ENCODE data around the gene NFATC2. TPM values are rescaled to one million over a fixed set of nuclear protein-coding genes. Genes with fewer than 3 reads are reported as not detected.
"Not testable (repeated sequence)": the region's sequence is repeated elsewhere in the genome, so short reads cannot be mapped to it uniquely, and the experiment has no call there.

Gene NFATC2
- total RNA-seq, 1 donor from 2014 or later, result 11.0 TPM

DNA sequence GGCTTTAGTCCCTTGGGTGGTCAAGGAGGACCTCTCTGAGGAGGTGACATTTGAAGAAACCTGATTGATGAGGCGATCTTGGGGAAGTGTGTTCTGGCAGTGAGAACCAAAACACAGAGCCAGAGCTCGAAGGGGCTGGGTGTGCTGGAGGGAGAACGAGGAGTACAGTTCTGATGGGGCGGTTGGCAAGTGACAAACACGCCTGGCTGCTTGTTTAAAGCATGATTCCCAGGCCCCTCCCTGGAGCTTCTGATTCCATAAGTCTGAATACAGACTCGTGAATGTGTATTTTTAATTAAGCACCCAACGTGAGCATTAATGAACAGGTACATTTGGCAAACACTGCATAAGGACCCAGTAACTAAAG lies 886 bp upstream of the NFATC2 start:
- intact Hi-C loops (cut with DNase I), result loop anchor here (10.0 kb wide), 1 partner anchor 59 kb away; no protein-coding TSS in a partner anchor
- no peak for ATAC-seq
- DNase-seq (ENCODE audit: low spot score), result no peak

DNA sequence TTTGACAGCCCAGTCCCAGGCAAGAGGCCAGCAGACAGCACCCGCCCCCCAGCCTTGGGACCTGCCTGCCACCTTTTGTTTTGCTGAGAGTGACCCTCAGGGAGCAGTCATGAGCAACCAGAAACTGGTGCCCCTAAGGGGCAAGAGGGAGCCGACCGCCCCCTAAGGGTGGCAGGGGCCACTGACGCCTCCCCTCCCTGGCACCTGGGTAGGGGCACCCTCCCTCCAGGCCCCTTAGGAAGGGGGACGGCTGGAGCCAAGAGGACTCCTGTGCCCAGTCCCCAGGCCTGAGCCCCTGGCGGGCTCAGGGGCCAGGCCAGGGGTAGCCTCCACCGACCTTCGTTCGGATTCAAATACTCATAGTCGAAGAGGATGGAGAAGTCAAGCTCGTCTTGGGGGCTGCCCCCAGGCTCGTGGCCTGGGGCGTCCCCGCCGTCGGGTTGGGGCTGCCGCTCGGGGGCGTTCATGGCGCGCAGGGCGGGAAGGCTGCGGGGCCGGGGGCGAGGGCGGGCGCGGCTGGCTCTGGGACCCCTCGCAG lies 417 bp downstream of the NFATC2 start:
- DNase-seq (ENCODE audit: low spot score) (peak; percentile 66), ATAC-seq (peak; percentile 49)
- intact Hi-C loops (cut with DNase I), result loop anchor here (10.0 kb wide), 1 partner anchor 57 kb away; no protein-coding TSS in a partner anchor

DNA sequence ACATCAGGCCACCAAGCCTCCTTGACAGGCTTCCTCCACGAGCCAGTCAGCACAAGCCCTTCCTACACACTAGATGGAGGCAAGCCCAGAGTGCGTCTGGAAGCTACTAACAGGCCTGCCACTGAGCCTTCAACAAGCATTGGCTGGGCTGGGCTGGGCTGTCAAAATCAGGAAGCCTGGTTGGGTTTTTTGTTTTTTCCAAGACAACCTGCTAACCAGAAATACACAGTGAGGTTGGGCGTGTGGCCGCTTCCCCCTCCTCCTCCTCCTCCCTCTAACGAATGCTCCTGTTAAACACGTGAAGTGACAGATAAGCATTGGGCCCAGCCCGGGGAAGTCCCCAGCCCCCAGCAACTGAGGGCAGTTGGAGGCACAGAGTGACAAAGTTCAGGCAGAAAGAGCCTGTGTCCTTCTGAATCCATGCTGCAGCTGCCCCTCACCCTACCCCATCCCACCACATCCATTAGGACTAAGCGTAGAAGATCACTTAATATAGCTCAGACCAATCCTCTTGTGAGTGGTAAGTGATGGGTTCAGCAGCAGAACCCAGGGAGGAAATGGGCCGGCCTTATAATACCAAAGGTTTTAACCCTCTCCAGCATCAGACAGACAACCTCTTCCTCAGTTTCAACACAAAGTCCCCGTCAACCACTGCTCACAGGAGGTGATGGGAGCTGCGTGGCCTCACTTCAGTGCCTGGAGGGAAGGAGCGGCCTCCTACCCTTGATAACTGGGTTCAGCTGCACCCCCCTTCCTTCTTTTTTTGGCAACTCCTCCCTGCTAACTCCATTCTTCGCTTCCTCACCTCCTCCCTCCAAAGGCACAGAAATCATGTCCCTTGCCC lies 1.1 kb downstream of the NFATC2 start:
- intact Hi-C loops (cut with DNase I), result loop anchor here (10.0 kb wide), 1 partner anchor 57 kb away; no protein-coding TSS in a partner anchor

DNA sequence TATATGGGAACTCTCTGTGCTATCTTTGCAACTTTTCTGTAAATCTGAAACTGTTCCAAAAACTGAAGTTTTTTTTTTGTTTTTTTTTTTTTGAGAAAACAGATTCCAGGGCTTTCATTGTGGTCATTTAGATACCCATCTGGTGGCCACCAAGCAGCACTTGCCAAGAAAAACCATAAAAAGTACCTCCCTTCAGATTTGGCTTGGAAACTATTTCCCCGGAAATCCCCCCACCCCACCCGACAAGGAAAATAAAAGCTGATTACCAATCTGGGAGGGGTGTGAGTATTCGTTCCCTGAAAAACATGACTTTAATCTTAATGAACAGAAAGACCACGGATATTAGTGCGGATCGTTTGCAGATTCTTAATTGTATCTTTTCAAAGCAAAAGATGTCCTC lies 1.9 kb downstream of the NFATC2 start:
- no peak for DNase-seq (ENCODE audit: low spot score)
- intact Hi-C loops (cut with DNase I), result loop anchor here (10.0 kb wide), 1 partner anchor 56 kb away; no protein-coding TSS in a partner anchor
- ATAC-seq, result no peak

More for the DNA sequence above, 1.1 kb downstream of the NFATC2 start:
- peak; percentile 84 for DNase-seq (ENCODE audit: low spot score)
- peak; percentile 90 for ATAC-seq

DNA sequence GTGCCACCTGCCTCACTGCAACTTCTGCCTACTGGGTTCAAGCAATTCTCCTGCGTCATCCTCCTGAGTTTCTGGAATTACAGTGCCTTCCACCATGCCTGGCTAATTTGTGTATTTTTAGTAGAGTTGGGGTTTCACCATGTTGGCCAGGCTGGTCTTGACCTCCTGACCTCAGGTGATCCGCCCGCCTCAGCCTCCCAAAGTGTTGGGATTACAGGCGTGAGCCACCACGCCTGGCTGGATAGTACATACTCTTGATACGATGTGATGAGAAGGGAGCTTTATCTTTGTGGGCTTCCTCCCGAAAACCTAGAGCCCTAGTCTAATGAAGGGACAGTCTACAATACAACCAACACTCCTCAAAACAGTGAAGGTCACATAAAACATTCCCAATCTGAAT lies 2.4 kb downstream of the NFATC2 start:
- DNase-seq (ENCODE audit: low spot score); ATAC-seq: not testable (repeated sequence)
- intact Hi-C loops (cut with DNase I), result loop anchor here (10.0 kb wide), 1 partner anchor 55 kb away; no protein-coding TSS in a partner anchor

DNA sequence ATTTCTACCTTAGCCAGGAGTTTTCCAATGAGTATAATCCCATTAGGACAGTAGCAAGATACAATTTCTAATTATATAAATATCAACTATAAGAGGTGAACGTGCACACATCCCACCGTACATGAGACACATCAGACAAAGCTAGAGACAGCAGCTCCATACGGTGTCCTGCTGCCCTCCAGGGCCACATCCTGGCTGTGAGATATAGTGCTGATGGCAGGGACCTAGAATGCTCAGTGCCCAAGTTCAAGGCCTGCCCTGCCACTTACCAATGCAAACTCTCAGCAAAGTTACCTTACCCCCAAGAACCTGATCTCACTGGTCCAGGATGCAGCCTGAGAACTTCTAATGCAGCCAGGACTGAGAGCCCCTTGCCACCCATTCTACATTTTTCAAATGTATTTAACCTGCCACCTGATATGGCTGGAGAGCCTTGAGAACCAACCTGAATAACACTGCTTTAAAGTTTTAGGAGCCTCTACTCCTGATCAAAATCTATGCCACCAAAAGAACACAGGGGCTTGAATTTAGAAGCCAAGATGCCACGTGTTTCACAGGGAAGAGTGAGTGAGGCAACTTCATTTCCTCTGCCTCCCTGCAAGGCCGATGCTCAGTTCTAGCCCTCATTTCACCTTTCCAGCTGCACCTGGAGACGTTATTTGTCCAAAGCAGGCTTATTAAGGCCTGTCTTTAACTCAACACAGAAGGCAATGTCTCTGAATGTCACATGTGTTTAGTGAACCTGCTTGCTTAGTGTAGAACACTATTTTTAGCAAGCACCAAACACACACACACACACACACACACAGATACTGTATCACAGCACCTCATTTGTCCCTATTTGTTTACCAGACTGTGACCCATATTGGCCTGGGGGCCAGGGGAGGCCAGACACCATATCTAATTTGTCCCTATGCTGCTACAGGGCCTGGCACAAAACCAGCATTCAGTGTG lies 6.1 kb downstream of the NFATC2 start:
- DNase-seq (ENCODE audit: low spot score), result no peak
- intact Hi-C loops (cut with DNase I), result no loop called here
- ATAC-seq, result no peak

DNA sequence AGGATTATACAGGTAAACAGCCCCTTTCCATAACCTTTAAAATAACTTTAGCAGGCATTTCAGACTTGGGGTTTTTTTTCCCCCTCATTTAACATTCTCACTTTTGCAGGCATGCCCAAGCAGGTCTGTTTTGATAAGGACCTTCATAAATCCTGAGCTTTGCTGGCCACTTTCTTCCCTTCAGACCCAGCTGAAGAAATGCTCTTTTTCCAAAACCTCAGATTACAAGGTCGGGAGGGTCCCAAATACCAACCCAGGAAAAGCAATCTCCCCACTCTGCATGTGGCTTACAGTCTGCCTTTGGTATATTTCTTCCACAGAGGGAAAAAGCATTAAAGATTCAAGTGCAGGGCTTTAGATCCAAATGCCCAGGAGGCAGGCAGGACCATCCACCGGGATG lies 6.8 kb downstream of the NFATC2 start:
- ATAC-seq (no peak), DNase-seq (ENCODE audit: low spot score) (no peak)
- intact Hi-C loops (cut with DNase I), result no loop called here

DNA sequence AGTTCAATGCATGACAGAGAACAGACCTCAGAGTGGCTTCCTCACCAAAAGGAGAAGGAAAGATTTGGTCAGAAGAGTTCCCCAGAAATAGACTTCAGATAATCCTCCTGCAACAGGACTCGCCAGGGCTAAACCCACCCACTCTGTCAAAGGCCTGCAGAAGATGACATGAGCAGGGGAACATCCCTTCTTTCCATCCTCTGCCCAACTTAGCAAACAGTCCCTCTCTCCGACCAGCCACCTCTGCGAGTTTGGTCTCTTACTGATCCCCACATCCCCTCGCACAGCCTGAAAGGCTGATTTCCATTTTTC lies 7.5 kb downstream of the NFATC2 start:
- DNase-seq (ENCODE audit: low spot score) (no peak), ATAC-seq (no peak)
- intact Hi-C loops (cut with DNase I), result no loop called here

DNA sequence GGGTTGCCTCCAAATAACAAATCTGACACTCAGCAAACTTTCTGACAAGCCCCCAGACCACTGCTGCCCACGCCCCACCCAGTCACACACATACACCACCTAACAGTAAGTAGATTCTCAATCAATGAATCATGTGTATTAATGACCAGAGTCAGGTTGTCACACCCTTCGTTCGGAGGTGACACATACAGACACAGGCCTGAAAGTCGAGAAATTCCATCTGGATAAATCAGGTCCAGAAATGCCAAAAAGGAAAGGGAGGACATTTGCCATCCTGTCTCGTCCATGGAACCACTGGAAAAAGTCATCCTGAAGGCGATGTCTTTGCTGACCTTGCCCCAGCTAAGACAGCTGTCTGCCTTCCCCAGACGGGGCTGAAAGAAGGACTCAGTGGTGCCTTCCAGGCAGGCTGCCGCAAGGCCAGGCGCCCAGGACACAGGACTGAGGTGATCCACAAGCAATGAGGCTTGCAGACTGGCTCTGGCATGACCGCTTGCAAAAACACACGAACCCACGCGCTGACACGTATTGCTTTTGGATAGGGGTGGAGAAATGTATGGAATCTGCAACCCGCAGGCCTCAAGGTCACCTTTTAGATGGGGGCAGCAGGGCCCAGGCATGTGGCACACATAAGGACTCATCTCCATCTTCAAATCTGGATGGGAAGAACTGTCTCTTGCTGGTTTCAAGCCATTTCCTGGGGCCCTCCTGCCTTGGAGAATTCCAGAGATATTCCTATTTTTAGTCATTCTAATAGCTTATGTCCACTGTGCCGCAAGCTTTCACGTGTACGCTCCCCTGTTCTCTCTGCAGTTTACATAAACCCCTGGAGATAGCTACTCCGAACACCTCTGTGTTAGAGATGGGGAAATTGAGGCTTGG lies 9.0 kb downstream of the NFATC2 start:
- ATAC-seq (no peak), DNase-seq (ENCODE audit: low spot score) (no peak)
- intact Hi-C loops (cut with DNase I), result no loop called here

DNA sequence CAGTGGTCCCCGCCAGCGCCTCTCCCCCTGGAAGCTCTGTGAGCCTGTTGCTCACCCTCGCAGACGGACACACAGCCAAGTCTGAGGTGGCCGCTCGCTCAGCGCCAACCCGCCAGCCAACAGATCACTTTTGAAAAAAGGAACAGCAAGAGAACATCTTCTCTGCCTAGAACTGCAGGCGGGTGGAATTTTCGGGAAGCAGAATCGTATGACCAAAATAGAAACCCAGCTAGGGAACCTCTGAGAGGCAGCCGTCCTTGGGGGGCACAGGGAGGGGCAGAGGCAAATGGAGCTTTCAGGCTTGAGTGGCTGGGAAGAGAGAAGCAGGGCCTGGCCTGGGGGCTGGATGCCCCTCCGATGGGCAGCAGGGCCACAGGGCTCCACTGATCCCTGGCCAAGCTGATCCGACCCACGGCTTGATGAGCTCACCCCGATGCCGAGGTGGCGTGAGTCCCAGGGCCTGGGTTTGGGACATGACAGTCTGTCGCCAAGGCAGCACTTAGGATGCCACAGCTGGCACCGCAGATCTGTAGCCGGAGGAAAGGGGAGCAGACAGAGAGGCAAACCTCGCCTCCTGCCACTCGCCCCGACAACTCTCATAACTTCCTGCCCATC lies 9.8 kb downstream of the NFATC2 start:
- peak; percentile 51 for ATAC-seq
- intact Hi-C loops (cut with DNase I), result no loop called here
- DNase-seq (ENCODE audit: low spot score), result peak; percentile 66

DNA sequence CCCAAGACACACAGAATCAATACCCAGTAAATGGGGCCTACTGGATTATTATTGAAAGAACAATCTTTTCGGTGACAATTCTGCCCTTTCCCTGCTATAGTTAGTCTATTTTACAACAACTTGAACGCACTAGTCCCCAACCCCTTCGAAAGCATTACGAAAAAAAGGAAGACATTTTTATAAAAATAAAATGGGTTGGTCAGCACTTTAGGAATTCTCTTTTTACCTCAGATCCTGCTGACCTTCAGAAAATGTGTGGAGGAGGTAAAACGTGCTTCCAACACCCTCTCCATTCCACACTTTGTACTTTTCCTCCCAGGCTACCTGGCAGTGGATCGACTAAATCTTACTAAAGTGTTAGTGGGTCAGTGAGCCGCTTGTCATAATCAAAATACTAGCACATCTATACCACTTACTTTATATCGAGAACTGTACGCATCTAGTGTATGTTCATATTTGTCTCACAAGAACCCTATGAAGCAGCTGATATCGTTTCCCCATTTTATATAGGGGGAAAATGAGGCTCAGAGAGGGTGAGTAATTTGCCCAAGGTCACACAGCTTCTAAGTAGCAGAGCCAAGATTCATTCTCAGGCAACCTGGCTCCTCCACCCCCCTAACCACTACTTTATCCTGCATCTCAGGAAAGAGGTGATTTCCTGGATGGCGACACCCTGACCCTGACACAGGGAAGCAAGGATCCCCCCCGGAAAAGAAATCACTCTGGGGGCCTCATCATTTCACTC lies 10.6 kb downstream of the NFATC2 start:
- ATAC-seq, result no peak
- DNase-seq (ENCODE audit: low spot score), result no peak
- intact Hi-C loops (cut with DNase I), result no loop called here

DNA sequence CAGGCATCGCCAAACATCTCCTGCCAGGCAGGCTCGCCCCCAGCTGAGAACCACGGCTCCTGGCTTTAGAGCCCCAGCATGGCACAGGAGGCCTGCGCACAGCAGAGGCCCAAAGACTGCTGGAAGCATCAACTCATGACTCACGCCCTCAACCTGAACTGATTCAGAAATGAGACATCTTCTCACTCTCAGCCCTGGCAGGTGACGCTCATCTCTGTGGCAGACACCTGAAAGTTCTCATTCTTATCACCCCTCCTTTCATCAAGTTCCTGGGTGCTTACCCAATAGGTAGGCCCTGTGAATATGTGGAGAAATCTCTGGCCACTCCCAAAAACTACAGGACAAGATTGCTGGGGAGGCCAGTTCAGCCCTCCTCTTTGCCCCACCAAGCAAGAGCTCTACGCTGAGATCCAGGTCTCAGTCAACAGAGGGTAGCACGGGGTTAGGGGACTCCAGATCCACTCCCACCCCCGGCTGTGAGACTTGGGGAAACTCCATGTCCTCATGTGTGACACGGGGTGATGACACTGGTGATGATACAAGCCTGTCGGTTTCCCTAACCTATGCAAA lies 11.3 kb downstream of the NFATC2 start:
- ATAC-seq (no peak), DNase-seq (ENCODE audit: low spot score) (no peak)

DNA sequence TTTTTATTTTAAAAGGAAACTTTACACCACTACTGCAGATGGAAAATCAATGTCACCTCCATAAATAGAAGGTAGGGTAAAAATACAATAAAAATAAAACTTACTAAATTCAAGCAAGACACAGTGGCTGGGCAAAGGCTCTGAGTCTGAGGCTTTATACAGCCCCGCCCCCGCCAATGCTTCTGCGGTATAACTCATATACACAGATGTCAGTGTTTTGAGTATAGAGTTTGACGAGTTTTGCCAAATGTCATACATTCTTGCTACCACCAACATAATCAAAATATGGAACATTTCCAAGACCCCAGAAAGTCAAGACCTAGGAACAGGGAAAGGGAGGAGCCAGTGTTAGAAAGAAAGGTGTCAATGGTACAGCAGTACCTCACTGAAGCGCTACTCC lies 12.8 kb downstream of the NFATC2 start:
- intact Hi-C loops (cut with DNase I), result no loop called here
- ATAC-seq (no peak), DNase-seq (ENCODE audit: low spot score) (no peak)

More for the DNA sequence above, 11.3 kb downstream of the NFATC2 start:
- intact Hi-C loops (cut with DNase I), result no loop called here

DNA sequence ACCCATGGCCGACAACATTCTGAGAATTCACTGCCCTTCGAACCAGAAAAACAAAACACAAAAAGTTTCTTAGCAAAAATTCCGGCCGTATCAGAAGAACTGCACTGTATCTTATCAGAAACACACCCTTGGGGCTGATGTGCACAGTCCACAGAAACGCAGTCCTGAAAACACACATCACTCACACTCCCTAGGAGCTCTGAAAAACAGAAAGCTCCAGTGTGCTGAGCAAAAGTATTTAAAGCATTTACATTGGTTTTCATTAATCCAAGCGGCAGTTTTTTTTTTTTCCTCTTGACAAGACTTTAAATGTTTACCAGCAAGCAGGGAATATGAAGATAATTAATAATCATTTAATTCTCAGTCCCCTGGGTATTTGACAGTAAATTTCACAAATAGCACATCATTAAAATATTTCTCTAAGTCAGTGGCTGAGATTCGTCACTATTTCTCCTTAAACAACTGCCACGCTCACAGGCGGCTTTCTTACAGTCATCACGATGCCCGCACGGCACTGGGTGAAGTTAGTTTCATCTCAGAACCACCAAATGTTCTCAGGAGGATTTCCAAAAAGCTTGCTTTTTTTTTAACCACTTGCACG lies 13.3 kb downstream of the NFATC2 start:
- no peak for DNase-seq (ENCODE audit: low spot score)
- intact Hi-C loops (cut with DNase I), result no loop called here
- peak; percentile 64 for ATAC-seq

DNA sequence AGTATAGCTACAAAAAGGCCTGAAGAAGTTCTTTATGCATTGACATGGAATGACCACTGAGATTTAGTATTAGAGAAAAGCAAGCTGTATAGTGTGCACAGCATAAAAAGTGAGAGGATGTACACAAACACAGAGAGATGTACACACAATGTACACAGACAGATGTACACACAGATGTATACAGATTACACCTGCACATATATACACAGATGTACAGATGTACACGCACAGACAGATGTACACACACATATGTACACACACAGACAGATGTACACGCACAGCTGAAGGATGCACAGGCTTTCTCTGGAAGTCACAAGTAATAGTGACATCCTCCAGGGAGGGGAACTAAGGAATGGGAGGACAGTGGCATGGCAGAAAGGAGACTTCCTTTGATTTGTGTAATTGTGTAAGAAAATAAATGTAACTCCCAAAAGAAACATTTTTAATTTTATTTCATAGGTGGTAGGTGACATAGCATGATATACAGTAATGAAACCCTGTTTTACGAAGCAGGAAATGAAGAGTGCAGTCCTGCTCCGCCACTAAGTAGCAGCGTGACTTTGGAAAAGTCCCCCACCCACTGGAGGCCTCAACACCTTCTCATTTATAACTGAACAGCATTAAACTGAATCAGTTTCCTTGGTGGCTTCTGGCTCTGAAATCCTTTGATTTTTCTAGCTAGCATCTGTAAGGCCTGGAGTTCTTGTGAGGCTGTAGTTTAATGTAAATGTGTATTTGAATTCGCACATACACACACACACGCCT lies 14.1 kb downstream of the NFATC2 start:
- intact Hi-C loops (cut with DNase I), result no loop called here
- ATAC-seq, result no peak
- no peak for DNase-seq (ENCODE audit: low spot score)

DNA sequence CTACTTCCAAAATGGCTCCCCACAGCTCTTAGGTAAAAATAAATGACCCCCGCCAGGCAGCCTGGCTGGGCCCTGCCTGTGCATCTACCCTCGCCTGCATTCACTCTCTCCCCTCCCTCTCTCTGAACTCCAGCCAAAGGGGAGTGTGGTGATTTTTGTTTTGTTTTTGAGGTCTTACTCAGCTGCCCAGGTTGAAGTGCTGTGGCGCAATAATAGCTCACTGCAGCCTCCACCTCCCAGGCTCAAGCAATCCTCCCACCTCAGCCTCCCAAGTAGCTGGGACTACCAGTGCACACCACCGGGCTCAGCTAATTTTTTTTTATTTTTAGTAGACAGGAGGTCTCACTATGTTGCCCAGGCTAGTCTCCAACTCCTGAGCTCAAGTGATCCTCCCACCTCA lies 15.8 kb downstream of the NFATC2 start:
- intact Hi-C loops (cut with DNase I), result no loop called here
- DNase-seq (ENCODE audit: low spot score), result no peak
- ATAC-seq, result no peak

Measured in sciatic nerve (tissue), 2 donors.